HG03175 (cell line): ENCODE data around the gene SPAST.
"Not testable (repeated sequence)": the region's sequence is repeated elsewhere in the genome, so short reads cannot be mapped to it uniquely, and the experiment has no call there.

ENCODE experiments used
- ATAC-seq: cut with Tn5 transposase; IDR thresholded peaks from one replicate; pipeline ENCODE4 v1.9.1; 2021; ENCODE audit warnings: mild to moderate bottlenecking, moderate library complexity; ENCODE audit not compliant: unreplicated experiment

Gene SPAST

GRCh38 chr2:32119161-32119560 lies 55.8 kb downstream of the SPAST start:
- ATAC-seq, result no peak

GRCh38 chr2:32124660-32125059 lies 61.3 kb downstream of the SPAST start:
- ATAC-seq, result no peak

GRCh38 chr2:32128636-32129035 lies 65.3 kb downstream of the SPAST start:
- ATAC-seq, result no peak

- no peak for ATAC-seq
Observed at GRCh38 chr2:32129086-32129485, 65.7 kb downstream of the SPAST start.

DNA sequence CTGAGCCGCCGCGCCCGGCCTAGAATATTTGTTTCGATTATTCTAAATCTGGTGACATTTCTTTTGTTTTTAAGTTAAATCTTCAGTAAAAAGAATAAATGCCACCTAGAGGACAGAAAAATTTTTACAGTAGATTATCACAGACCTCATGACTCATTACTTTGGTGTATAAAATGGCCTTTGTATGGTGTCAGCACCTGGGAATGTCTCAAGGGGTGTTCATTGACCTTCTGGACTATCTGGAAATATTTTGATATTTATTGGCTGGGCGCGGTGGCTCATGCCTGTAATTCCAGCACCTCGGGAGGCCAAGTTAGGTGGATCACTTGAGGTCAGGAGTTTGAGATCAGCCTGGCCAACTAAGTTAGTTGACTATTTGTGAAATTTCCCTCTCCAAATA lies 72.1 kb downstream of the SPAST start:
- ATAC-seq, result no peak

GRCh38 chr2:32136097-32136496 lies 72.7 kb downstream of the SPAST start:
- ATAC-seq, result no peak

DNA sequence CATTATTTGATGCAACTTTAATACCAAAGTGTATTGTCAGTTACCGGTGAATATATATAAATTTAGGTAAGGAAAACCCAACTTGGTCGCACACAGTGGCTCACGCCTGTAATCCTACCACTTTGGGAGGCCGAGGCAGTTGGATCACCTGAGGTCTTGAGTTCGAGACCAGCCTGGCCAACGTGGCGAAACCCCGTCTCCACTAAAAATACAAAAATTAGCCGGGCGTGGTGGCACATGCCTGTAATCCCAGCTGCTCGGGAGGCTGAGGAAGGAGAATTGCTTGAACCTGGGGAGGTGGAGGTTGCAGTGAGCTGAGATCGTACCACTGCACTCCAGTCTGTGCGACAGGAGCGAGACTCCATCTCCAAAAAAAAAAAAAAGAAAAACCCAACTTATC lies 88.2 kb downstream of the SPAST start:
- ATAC-seq, result not testable (repeated sequence)

DNA sequence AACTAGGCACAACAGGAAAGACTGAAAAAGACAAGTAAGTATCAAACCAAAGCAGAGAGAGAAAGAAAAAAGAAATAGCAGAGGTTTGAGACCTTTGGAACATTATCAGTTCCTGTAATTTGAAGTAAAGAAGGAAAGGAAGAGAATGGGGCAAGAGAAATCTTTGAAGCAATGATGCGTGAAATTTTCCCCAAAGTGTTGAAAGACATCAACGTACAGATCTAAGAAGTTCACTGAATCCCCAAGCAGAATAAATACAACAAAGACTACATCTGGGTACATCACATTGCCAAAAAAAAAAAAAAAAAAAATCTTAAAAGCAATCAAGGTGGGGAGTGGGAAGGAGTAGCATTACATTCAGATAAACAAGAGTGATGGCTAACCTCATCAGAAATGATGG lies 96.3 kb downstream of the SPAST start:
- no peak for ATAC-seq

GRCh38 chr2:32161296-32161695 lies 97.9 kb downstream of the SPAST start:
- no peak for ATAC-seq

GRCh38 chr2:32164254-32164653 lies 100.9 kb downstream of the SPAST start:
- not testable (repeated sequence) for ATAC-seq

DNA sequence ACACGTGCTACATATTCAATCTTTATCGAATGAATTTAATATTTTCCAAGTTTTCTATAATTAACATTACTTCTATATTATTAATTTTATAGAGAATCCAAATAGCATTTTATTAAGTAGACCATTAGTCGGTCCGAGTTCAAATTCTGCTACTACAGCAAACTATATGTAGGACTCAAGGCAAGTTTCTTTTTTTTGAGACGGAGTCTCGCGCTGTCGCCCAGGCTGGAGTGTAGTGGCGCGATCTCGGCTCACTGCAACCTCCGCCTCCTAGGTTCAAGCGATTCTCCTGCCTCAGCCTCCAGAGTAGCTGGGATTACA lies 101.6 kb downstream of the SPAST start:
- not testable (repeated sequence) for ATAC-seq

GRCh38 chr2:32166115-32166574 lies 102.8 kb downstream of the SPAST start:
- ATAC-seq, result no peak

- ATAC-seq, result peak; percentile 45
Observed at GRCh38 chr2:32168513-32168912, 105.2 kb downstream of the SPAST start.

DNA sequence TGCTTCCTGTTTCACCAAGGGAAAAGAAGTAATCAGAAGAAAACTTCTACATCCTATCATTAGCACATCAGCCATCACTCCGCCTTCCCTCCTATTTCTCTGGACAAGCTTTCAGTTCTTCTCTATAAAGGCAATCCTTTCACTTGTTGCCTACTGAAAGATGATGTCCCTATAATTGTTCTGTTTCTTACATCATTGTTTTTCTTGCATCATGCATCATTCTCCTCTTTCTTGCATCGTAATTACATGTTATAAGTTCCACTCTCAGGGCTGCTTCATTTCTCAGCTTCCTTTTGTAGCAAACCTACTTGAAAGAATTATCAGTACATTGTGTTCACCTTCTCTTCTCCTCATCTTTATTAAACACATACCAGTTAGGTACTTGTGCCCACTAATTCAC lies 109.5 kb downstream of the SPAST start:
- ATAC-seq, result no peak

GRCh38 chr2:32182667-32183066 lies 119.3 kb downstream of the SPAST start:
- no peak for ATAC-seq

GRCh38 chr2:32189011-32189410 lies 125.7 kb downstream of the SPAST start:
- ATAC-seq, result peak; percentile 11

GRCh38 chr2:32192418-32192817 lies 129.1 kb downstream of the SPAST start:
- no peak for ATAC-seq

DNA sequence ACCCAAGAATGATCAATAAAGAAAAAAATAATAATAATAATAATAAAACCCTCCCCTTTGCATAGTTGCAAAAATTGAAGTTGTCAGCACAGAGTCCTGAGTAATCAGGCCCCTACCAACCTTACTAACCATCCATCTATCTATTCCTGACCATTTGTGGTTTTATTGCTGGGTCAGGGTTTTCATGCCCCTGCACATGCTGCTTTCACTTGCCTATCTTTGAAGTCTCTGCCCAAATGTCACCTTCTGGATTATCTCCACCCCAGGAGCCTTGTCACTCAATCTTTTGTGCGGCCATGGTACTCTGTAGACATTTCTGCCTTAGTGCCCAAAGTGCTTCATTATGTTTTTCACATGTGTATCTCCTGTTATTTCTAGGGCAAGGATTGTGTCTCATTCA lies 137.5 kb downstream of the SPAST start:
- ATAC-seq, result no peak

DNA sequence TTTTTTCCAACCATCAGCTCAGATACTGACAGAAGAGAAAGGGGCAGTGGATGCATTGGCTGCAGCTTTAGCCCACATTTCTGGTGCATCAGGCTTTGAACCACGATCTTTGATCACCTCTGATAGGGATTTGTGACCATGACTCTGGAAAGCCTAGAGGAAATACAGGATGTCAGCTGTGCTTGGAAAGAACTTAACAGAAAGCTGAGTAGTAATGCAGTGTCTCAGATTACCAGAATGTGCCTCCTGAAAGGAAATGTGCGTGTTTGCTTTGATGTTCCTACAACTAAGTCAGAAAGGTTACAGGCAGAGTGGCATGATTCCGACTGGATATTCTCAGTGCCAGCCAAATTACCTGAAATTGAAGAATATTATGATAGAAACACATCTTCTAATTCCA lies 140.1 kb downstream of the SPAST start:
- not testable (repeated sequence) for ATAC-seq
